GM18505 (cell line): ENCODE results near the gene CCDC149.

Experiments
- ATAC-seq: cut with Tn5 transposase; IDR thresholded peaks from one replicate; pipeline ENCODE4 v1.9.1; 2021; ENCODE audit not compliant: unreplicated experiment
- POLR2A ChIP-seq: IDR thresholded peaks from 4 replicates; pipeline ENCODE4 v1.6.1; 2011; ENCODE audit warnings: borderline replicate concordance; ENCODE audit not compliant: insufficient read depth, insufficient read length; ENCODE audit errors: extremely low read depth

The CCDC149 gene

DNA sequence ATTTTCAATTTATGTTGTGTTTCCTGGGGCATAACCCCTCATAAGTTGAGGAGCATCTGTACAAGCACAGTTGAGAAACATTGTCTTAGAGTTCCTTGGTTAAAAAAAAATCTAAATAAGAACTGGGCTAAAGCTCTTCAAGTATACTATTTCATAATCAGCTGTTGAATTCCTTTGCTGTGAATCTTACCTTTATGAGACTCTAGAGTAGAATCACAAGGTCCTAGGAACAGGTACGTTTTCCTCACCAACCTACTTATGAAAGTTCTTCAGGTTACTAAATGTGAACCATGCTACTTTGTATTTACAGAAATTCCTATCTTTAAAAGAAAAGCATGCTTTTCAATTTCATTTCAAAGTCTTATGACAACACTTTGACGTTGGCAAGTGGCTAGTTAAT is 138.4 kb downstream of the CCDC149 start:
- TF ChIP-seq POLR2A, result no peak
- ATAC-seq, result no peak

DNA sequence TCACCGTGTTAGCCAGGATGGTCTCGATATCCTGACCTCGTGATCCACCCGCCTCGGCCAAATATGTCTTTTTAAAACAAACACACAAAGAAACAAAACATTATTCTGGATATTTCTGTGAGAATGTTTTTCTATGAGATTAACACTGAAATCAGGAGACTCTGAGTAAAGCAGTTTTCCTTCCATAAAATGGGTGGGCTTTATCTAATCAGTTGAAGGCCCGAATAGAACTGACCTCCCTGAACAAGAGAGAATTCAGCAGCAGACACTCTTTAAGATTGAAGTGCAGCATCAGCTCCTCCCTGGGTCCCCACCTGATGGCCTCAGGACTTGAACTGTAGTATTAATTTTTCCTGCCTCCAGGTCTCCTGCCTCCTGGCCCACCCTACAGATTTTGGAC is 139.9 kb downstream of the CCDC149 start:
- TF ChIP-seq POLR2A, result no peak
- no peak for ATAC-seq

DNA sequence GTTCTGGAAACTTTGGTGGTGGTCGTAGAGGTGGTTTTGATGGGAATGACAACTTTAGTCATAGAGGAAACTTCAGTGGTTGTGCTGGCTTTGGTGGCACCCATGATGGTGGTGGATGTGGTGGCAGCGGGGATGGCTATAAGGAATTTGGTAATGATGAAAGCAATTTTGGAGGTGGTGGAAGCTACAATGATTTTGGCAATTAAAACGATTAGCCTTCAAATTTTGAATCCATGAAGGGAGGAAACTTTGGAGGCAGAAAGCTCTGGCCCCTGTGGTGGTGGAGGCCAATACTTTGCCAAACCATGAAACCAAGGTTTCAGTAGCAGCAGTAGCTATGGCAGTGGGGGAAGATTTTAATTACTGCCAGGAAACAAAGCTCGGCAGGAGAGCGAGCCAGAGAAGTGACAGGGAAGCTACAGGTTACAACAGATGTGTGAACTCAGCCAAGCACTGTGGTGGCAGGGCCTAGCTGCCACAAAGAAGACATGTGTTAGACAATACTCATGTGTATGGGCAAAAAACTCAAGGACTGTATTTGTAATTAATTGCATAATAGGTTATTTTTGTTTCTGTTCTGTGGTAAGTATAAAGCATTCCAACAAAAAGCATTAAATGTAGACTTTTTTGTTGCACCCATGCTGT is 140.7 kb downstream of the CCDC149 start:
- no peak for ATAC-seq
- no peak for TF ChIP-seq POLR2A

DNA sequence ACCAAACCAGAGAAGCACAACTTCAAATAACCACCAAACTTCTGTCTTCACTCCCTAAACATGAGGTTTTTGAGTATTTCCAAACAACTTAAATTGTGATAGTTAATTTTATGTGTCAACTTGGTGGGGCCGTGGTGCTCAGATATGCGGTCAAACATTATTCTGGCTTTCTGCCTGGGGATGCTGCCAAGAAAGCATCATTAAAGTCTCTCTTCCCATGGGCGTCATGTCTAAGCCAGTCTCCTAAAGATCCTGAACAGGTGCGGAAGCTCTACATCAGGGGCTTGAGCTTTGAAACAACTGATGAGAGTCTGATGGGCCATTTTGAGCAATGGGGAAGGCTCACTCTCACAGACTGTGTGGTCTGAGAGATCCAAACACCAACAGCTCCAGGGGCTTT is 141.6 kb downstream of the CCDC149 start:
- ATAC-seq, result no peak
- no peak for TF ChIP-seq POLR2A

- no peak for TF ChIP-seq POLR2A
- ATAC-seq, result no peak
Observed at GRCh38 chr4:24770667-24771066, 142.2 kb downstream of the CCDC149 start.

DNA sequence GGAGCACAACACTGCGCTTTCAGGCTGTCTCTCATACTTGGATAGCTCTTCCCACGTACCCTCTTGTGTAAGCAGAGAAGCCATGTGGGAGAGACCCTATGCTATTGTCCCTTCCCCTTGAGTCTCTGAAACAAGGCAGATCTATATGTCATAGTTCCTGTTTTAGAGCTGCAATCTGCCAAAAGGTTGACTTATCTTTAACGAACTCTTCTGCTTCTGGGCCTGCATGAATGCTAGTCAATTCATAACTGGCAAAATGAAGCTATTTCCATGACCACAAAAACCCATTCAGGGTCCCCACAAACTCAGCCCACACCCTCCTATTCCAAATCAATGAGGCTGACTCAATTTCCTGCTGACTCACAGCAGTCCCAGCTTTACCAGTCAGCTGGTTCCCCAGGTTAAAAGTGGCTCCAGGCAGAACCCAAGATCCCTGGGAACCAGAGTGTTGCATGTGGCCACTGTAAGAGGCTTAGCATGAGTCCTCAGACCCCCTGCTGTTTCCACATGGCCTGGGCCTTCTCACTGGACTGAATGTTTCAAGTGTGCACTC is 142.7 kb downstream of the CCDC149 start:
- ATAC-seq, result peak; percentile 69
- TF ChIP-seq POLR2A, result no peak

- no peak for TF ChIP-seq POLR2A
- ATAC-seq, result peak; percentile 9
Observed at GRCh38 chr4:24769571-24769970, 143.3 kb downstream of the CCDC149 start.

GRCh38 chr4:24768604-24769003 is 144.2 kb downstream of the CCDC149 start:
- peak; percentile 81 for ATAC-seq
- no peak for TF ChIP-seq POLR2A

DNA sequence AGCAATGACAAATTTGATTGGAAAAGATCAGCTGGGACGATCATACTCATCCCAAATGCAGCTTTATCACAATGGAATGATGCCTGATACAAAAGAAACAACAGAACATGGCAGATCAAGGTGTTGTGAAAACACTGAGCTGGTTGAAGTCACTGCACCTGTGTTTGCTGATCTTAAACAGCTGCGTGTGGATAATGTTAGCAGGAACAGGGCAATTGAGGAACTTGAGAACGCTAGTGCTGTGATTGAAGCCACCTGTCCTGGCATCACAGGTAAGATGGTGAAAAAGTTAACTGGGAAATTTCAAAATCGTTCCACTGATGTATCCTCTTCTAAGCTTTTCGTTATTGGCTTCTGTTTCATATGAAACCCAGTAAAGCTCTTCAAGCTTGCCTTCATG is 144.8 kb downstream of the CCDC149 start:
- no peak for ATAC-seq
- TF ChIP-seq POLR2A, result no peak

DNA sequence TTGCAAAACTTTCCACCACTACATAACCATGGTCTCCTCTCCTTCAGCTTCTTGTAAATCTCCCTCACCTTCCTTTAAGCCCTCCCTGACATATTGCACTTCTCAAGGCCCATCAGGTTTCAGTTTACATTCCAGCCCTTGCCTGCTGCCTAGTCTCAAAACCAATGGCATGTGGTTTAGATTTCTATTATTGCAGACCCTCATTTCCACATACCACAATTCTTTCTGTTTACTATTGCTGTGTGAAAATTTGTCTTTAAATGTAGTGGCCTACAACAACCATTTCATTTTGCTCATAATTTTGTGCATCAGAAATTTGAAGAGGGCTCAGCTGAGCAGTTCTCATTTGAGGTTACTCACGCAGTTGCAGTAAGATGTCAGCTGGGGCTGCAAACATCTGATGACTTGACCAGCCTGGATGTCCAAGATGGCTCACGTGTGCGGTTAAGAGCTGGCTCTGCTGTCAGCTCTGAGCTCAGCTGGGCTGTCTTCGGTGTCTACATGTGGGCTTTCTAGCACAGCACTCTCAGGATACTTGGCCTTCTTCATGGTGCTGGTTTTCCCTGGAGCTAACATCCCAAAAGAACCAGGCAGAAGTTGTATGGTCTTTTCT is 147.4 kb downstream of the CCDC149 start:
- TF ChIP-seq POLR2A, result no peak
- no peak for ATAC-seq

DNA sequence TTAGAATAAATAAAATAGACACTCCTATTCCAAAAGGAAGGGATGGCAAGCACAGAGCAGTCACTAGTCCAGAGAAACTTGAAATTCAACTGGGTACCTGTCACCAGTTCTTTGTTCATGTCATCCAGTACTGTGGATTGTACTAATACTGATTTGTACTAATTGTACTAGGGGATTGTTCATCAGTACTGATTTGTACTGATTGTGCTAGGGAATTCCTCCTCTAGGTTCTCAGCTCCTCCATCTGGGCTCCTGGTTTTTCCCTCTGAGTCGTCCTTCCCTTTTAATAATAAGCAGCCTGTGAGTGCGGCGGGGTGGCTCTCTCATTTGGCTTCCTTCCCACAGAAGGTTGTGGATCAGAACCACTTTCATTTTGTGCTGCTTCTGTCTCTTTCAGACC is 148.5 kb downstream of the CCDC149 start:
- ATAC-seq, result no peak
- TF ChIP-seq POLR2A, result no peak

GRCh38 chr4:24763631-24764297 is 149.1 kb downstream of the CCDC149 start:
- no peak for ATAC-seq
- TF ChIP-seq POLR2A, result no peak
